ENCODE data around the gene MAEL.

DNA sequence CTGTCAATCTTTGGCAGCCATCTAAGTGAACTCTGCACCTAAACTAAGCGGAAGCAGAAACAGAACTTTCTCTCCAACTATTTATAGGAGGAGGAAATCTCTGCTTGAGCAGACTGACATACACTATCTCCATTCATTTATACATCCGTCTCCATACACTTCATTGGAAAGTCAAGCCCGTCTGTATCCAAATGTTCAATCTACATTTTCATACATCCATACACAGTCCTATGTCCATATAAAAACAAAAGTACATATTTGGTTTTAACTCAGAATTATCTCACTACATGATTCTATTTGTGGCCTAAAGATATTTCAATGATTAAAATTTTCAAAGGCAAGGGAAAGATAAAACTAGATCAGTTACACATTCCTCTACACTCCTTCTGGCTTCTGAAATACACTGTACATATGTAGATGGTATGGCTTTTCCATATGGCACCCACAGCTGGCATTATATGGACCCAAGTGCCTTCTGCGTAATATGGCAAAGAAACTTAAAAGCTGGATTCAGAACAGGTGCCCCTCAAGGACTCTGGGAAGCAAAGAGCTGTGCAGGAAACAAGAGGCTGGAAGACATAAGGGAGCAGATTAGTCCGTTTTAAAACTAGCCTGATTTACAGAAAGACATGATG lies 49.2 kb upstream of the MAEL start:
- TF ChIP-seq CTCF (IDR thresholded peaks at IDR 0.05): no peak
- no peak for TF ChIP-seq POLR2A (IDR thresholded peaks at IDR 0.05)
